Measurements from ENCODE around the gene NTM. TPM values are rescaled to one million over a fixed set of nuclear protein-coding genes. Genes with fewer than 3 reads are reported as not detected.
A peak's percentile ranks its signal among the peaks of the same experiment; 100 is the strongest.

Gene NTM
- total RNA-seq, 6 donors from 2014 or later: 4.1 to 151 (median 115) TPM

- no peak overlapping the region for H3K4me3 ChIP-seq
- 44 to 51% methylated on average over 10 of the region's 10 CpGs for WGBS, 2 donors
- TF ChIP-seq, protein P1, sequence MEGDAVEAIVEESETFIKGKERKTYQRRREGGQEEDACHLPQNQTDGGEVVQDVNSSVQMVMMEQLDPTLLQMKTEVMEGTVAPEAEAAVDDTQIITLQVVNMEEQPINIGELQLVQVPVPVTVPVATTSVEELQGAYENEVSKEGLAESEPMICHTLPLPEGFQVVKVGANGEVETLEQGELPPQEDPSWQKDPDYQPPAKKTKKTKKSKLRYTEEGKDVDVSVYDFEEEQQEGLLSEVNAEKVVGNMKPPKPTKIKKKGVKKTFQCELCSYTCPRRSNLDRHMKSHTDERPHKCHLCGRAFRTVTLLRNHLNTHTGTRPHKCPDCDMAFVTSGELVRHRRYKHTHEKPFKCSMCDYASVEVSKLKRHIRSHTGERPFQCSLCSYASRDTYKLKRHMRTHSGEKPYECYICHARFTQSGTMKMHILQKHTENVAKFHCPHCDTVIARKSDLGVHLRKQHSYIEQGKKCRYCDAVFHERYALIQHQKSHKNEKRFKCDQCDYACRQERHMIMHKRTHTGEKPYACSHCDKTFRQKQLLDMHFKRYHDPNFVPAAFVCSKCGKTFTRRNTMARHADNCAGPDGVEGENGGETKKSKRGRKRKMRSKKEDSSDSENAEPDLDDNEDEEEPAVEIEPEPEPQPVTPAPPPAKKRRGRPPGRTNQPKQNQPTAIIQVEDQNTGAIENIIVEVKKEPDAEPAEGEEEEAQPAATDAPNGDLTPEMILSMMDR (IDR thresholded peaks at IDR 0.05): peak in 4 of 6 experiments; percentile 28 to 52 (median 42)
- TF ChIP-seq POLR2AphosphoS5 (IDR thresholded peaks at IDR 0.05): no peak
- peak; percentile 2 to 87 for ATAC-seq (ENCODE audit: low FRiP score in 2 of 2)
- H3K9me3 ChIP-seq: no peaks in the 10 kb centered on the region
- no peaks in the 10 kb centered on the region for H3K36me3 ChIP-seq
- no peak overlapping the region for H3K27ac ChIP-seq
- DNase-seq: peak in 1 of 2 donors; percentile 29
- no peaks in the 10 kb centered on the region for H3K27me3 ChIP-seq
- H3K4me1 ChIP-seq: no peaks in the 10 kb centered on the region
These were observed 497.2 kb downstream of the NTM start for GRCh38 chr11:131867457-131868257.

- Histone ChIP-seq H3K27ac (no peak overlapping the region), H3K36me3 (no peaks in the 10 kb centered on the region), H3K9me3 (no peaks in the 10 kb centered on the region), H3K4me1 (no peaks in the 10 kb centered on the region), H3K4me3 (no peak overlapping the region), H3K27me3 (no peaks in the 10 kb centered on the region)
- WGBS, 2 donors: 76% methylated on average over 18 of the region's 18 CpGs
- ATAC-seq (ENCODE audit: low FRiP score in 2 of 2) (peak in 1 of 2 donors; percentile 9), DNase-seq (no peak)
- TF ChIP-seq, protein P1 (IDR thresholded peaks at IDR 0.05): no peak
- no peak for TF ChIP-seq POLR2AphosphoS5 (IDR thresholded peaks at IDR 0.05)
- TF ChIP-seq POLR2A (IDR thresholded peaks at IDR 0.05): no peak
- no peak for TF ChIP-seq EP300 (IDR thresholded peaks at IDR 0.05)
These were observed 498.5 kb downstream of the NTM start for GRCh38 chr11:131868629-131869507.

DNA sequence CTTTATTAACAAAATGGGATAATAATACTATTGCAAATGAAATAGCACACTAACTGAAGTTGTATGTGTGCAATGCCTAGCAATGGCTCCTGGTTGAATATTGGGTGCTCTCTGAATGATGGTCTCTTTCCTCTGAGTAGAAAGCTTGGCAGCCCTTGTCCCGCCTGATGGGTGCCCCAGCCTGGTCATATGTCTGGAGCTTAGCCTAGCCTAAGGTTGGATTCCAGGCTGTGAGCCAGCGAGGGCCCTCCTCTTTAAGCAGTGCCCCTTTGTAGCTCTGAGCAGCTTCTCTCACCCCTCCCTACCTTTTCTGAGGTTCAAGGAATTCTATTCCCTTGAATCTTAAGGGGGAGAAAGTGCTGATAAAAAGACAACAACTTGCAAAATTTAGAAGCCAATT lies 499.9 kb downstream of the NTM start:
- no peak for DNase-seq
- Histone ChIP-seq H3K9me3 (no peaks in the 10 kb centered on the region), H3K36me3 (no peaks in the 10 kb centered on the region), H3K4me3 (no peak overlapping the region), H3K27me3 (no peaks in the 10 kb centered on the region), H3K4me1 (no peaks in the 10 kb centered on the region), H3K27ac (no peak overlapping the region)
- TF ChIP-seq POLR2A (IDR thresholded peaks at IDR 0.05): no peak
- TF ChIP-seq, protein P1 (IDR thresholded peaks at IDR 0.05): no peak
- TF ChIP-seq EP300 (IDR thresholded peaks at IDR 0.05): no peak
- no peak for TF ChIP-seq POLR2AphosphoS5 (IDR thresholded peaks at IDR 0.05)
- ATAC-seq (ENCODE audit: low FRiP score in 2 of 2): no peak
- 63 to 75% methylated on average over 2 of the region's 2 CpGs for WGBS, 2 donors

DNA sequence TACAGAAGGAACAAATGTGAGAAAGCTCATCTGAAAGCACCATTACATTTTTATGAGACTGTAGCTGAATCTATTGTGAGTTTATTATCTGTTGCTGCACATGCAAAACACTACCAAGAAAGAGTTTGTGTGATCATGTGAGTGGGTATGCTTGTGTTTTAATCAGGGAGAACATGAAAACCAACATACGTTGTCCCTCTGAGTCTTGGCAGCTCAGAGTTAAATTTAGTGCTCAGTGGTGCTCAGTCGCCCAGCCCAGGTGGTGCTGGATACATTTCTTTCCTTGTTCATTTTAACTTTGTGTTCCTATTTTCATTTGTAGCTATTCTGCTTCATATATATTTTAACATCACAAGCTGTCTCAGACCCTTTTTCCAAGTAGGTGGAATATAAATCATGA lies 500.6 kb downstream of the NTM start:
- 60 to 74% methylated on average over 2 of the region's 2 CpGs for WGBS, 2 donors
- H3K9me3 ChIP-seq: no peaks in the 10 kb centered on the region
- no peak overlapping the region for H3K27ac ChIP-seq
- no peaks in the 10 kb centered on the region for H3K4me1 ChIP-seq
- no peaks in the 10 kb centered on the region for H3K36me3 ChIP-seq
- DNase-seq: no peak
- no peaks in the 10 kb centered on the region for H3K27me3 ChIP-seq
- H3K4me3 ChIP-seq: no peak overlapping the region
- TF ChIP-seq, protein P1 (IDR thresholded peaks at IDR 0.05): no peak
- TF ChIP-seq EP300 (IDR thresholded peaks at IDR 0.05) (no peak), POLR2A (IDR thresholded peaks at IDR 0.05) (no peak), POLR2AphosphoS5 (IDR thresholded peaks at IDR 0.05) (no peak)
- ATAC-seq (ENCODE audit: low FRiP score in 2 of 2): no peak
